IPS-NIHi11 (cell line): Measurements from ENCODE around the gene HHIP.

Source experiments
- DNase-seq: peaks from one replicate; pipeline ENCODE4 v3.0.0; 2012; ENCODE audit warnings: mixed read lengths, low spot score

Gene HHIP

GRCh38 chr4:144655491-144655890 is 9.5 kb downstream of the HHIP start:
- DNase-seq, result no peak

DNA sequence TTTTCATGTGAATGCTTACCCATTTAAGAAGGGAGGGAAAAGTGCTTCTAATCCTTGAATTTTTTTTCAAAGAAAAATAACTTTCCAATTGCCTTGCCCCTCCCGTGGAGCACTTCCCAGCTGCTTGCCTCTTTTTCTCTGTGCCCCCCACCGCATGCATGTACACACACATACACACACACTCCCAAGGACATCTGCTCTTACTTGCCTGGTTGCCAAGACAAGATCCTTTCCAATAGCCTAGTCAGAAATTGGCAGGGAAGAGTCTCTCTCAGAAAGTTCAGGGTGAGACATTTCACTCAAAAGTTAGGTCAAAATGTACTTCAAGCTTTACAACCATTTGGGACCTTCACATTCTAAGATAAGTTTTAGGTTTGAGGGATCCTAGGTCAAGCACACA is 10.9 kb downstream of the HHIP start:
- no peak for DNase-seq

DNA sequence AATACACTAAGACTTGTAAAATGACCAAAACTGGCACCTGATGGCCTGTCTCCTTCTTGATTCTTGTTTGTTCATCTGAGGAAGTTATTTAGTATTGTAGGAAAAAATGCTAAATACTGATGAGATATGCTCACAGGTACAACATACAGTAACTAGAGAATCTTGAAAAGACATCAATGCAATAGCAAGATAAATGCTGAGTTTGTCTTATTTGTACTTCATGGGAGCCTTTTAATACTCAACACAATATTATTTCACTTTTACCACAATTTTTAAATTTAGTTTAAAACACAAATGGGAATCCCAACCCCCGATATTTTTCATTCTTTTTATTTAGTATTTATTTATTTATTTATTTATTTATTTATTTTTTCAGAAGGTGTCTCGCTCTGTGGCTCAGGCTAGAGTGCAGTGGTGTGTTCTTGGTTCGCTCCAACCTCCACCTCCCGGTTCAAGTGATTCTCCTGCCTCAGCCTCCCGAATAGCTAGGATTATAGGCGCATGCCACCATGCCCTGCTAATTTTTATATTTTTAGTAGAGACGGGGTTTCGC is 12.1 kb downstream of the HHIP start:
- DNase-seq, result no peak

- DNase-seq, result no peak
Observed at GRCh38 chr4:144658903-144659302, 12.9 kb downstream of the HHIP start.

- DNase-seq, result no peak
Observed at GRCh38 chr4:144659447-144659846, 13.5 kb downstream of the HHIP start.

DNA sequence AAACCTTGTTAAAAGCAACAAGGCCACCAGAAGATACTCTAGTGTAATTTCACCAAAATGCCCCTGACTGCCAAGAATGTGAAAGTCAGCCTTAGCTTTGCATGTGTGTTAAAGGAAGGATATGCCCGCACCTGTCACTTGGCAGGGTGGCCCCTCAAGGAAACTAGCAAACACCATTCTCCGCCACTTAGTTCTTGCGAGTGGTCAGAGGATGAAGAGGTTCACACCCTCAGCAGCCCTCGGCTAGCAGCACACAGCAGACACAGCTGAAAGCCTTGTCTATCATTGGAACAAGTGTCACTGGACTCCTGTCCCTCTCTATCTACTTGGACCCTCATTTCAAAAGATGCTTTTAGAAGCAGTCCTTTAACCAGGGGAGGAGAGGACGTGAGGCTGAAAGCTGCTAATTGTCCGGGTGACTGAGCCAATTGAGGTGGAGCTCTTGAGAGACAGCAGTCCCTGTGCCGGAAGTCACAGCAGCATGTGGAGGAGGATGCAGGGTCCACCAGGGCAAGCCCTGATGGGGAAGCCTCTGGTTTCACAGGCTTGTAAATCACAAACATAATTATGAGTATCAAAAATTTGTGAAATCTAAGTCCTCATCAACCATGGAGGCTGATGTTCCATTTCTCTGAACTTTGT is 18.0 kb downstream of the HHIP start:
- no peak for DNase-seq

- DNase-seq, result no peak
Observed at GRCh38 chr4:144666539-144667175, 20.7 kb downstream of the HHIP start.

DNA sequence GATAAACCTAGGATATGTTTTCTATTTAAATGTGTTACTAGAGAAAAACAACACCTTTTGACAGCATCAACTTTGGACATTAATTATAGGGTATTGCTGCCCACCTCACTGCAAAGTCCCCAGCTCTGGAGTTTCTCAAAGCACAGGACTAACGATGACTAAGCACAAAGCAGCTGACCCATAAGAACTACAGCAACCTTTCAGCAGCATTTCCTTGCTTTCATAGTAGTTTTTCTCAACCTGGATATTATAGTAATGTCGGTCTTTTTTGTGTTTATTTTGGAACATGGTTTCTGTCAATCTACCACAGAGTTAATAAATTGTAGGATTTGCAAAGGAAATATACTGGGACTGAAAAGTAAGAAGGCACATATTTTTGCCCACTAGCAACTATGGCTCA is 21.5 kb downstream of the HHIP start:
- no peak for DNase-seq

- no peak for DNase-seq
Observed at GRCh38 chr4:144670776-144671175, 24.8 kb downstream of the HHIP start.

DNA sequence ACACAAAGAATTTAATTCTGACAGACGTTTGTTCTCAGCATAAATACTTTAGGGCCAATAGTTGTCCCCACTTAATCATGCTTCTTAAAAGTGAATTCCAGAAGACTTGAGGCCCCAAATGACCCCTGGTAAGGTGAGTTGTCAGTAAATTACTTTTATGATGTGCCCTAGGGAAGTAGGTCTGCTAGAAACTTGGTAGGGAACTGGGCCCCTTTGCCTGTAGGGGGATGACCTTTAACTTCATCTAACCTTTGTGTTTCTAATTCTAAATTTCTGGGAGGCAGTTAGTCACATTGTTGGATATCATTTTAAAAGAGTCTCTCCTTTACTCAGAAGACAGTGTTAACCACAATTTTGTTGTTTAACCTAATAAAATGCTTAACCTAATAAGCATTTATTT is 28.8 kb downstream of the HHIP start:
- DNase-seq, result peak; percentile 18

DNA sequence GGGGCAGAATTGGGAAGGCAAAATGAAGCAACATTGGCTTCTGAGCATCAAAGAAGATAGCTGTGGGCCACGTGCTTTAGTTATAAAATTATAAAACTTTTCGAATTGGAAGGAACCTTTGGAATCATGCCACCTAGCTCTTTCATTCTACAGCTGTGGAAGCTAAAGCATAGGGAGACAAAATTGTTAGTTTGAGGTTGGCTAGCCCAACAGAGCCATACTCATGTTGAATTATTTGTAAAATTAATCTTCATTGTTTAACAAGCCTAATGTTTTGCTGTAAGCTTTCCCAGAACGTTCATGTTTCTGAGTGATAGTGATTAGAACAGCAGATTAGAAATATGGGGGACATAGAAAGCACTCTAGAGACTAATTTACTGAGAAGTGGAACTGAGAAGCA is 35.9 kb downstream of the HHIP start:
- no peak for DNase-seq

- no peak for DNase-seq
Observed at GRCh38 chr4:144683516-144683915, 37.6 kb downstream of the HHIP start.

DNA sequence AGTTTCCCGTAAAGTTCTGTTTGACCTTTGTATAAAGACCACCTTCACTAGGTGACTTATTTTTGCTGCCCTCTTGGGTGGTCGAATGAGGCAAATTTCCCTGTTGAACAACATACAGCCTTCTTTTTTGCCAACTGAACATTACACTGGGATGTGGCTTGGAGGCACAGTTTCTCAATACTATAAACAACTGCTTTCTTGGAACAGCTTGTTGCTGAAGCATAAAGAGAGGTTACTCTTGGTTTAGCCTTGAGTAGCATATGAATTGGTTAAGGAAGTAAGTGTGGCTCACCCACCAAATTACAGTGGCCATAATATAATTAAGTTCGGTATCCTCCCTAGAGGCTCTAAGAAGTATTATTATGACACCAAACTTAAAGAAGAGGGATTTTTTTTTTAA is 40.0 kb downstream of the HHIP start:
- DNase-seq, result no peak

GRCh38 chr4:144686921-144687320 is 41.0 kb downstream of the HHIP start:
- no peak for DNase-seq

GRCh38 chr4:144687466-144687865 is 41.5 kb downstream of the HHIP start:
- no peak for DNase-seq

DNA sequence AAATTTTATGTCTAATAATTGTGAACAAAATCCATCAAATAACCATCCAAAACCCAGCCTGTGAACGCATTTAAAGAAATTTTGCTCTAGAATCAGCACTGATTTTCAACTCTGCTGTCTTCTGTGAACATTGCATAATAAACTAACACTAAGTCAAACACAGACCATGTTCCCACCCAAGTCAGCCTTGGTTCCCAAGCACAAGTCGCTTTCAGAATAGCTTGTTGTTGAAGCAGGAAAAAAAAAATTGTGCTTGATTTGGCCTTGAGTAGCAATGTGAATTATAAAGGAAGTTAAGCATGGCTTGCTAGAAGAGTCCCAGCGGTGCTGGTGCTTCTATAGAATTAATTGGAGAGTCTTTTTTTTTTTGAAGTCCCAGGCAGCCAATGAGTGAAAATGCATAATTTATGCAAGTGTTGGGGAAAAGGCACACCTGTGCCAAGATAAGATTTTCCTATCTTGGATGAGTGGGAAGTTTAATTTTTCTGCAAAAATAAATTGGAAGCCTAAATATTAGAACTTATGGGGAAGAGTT is 42.1 kb downstream of the HHIP start:
- no peak for DNase-seq

- DNase-seq, result no peak
Observed at GRCh38 chr4:144689125-144689524, 43.2 kb downstream of the HHIP start.

- DNase-seq, result no peak
Observed at GRCh38 chr4:144695721-144696120, 49.8 kb downstream of the HHIP start.

DNA sequence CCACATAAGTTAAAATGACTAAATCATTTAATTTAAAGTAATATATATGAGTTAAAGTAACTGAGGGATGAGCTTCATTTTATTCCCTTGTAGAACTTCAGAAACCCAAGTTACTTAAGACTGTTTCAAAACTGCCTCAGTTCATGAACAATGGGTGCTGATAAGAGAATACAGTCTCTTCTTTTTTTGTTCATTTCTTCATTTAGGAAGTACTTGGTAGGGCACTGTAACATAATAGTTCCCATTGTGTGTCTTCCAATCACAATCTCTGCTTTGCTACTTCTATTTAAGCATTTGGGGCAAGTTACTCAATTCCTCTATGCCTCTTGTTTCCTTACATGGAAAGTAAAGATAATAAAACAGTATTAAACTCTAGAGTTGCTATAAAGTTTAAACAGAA is 50.4 kb downstream of the HHIP start:
- no peak for DNase-seq

GRCh38 chr4:144699565-144699964 is 53.6 kb downstream of the HHIP start:
- no peak for DNase-seq

DNA sequence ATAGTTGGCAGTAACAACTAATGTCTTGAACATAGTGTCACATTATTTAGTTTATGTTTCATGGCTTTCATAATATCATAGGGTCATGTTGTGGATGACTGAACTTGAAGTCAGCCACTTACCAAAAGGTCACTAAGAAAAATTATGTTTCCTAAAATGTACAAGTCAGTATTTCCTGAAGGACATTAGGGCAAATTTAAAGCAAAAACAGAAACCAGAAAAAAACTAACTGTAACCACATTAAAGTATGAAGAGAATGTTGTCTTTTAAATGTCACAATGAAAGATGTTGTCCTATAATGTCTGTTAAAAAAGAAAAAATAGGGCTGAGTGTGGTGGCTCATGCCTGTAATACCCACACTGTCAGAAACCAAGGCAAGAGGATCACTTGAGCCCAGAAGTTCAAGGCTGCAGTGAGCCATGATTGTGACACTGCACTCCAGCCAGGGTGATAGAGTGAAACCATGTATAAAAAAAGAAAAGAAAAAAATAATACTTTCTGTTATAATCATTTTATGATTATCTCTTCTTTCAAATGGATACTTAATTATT is 55.8 kb downstream of the HHIP start:
- no peak for DNase-seq

DNA sequence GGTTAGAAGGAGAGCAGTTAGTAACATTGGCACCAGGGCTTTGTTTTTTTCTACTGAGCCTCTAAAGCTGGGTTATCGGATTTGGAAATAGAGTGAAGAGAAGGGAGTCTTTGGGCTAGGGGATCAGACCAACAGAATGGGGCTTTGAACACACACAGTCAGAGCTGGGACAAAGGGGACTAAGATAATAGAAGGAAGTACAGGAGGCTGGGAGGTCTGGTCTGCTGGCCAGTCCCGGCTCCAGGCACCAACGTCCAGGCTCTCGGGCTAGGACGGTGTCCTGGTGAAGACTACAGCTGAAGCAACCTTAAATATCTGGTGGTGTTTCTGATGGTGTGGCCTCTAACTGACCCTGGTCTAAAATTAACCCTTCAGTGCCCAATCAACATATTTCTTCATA is 57.5 kb downstream of the HHIP start:
- DNase-seq, result no peak
